H1 (cell line): ENCODE results near the gene CCDC183. TPM values are rescaled to one million over a fixed set of nuclear protein-coding genes. Genes with fewer than 3 reads are reported as not detected.

ENCODE experiments used
- CTCF ChIA-PET: fragments of 300-600 bp; sonication (Branson Sonifier 250); formaldehyde crosslinking; loops from one replicate; lab custom pipeline; 2021; ENCODE audit not compliant: partially characterized antibody; lab: Charles Lee
- POLR2A ChIA-PET: fragments of 300-600 bp; sonication (Branson Sonifier 250); formaldehyde crosslinking; loops from one replicate; lab custom pipeline; 2021; ENCODE audit warnings: inconsistent platforms; ENCODE audit not compliant: partially characterized antibody; lab: Charles Lee
- DNase-seq, 2 experiments: peaks; one replicate each; pipeline versions ENCODE4 v3.0.0 to v3.0.0-alpha.2; 2010 to 2022; ENCODE audit warnings: low spot score in 2 of 2, low read depth in 1 of 2, mixed read lengths in 1 of 2
- FAIRE-seq: peaks from 2 replicates; lab custom pipeline; 2011; peaks lifted over from hg19 to GRCh38; lab: Jason Lieb, UNC
- H2AFZ ChIP-seq: 2 replicates; pipeline ENCODE4 v1.8.1; 2012; ENCODE audit warnings: low read length, inconsistent platforms
- H2AK5ac ChIP-seq: 2 replicates; pipeline ENCODE4 v1.6.1; 2013; ENCODE audit warnings: low read depth, low read length
- H2BK120ac ChIP-seq: replicated peaks from 2 replicates; pipeline ENCODE3; 2013; ENCODE audit warnings: low read depth, low read length, inconsistent platforms
- H2BK12ac ChIP-seq: 2 replicates; pipeline ENCODE4 v1.6.1; 2013; ENCODE audit warnings: low read depth, low read length
- H2BK15ac ChIP-seq: 2 replicates; pipeline ENCODE4 v1.6.1; 2013; ENCODE audit warnings: low read length
- H2BK20ac ChIP-seq: 2 replicates; pipeline ENCODE4 v1.6.1; 2013; ENCODE audit warnings: low read length
- H2BK5ac ChIP-seq: 2 replicates; pipeline ENCODE4 v1.6.1; 2013; ENCODE audit warnings: low read depth, low read length
- H3K14ac ChIP-seq: 2 replicates; pipeline ENCODE4 v1.6.1; 2013; ENCODE audit warnings: inconsistent platforms; ENCODE audit not compliant: insufficient read length
- H3K18ac ChIP-seq: 2 replicates; pipeline ENCODE4 v1.6.1; 2013; ENCODE audit warnings: low read length; ENCODE audit errors: extremely low read depth
- H3K23ac ChIP-seq: 2 replicates; pipeline ENCODE4 v1.6.1; 2013; ENCODE audit warnings: inconsistent platforms; ENCODE audit not compliant: insufficient read length
- H3K23me2 ChIP-seq: 2 replicates; pipeline ENCODE4 v1.6.1; 2013; ENCODE audit warnings: low read depth, low read length
- H3K27ac ChIP-seq: 2 replicates; pipeline ENCODE4 v1.6.1; 2011; ENCODE audit warnings: low read depth, low read length, inconsistent platforms
- H3K27me3 ChIP-seq, 4 experiments: replicated peaks in 1 of 4; 1 replicate in 1 of 4; 2 replicates in 3 of 4; pipeline versions ENCODE4 v1.6.1 to v1.8.1; 2011 to 2013; ENCODE audit warnings: low read length in 3 of 4, mild to moderate bottlenecking in 3 of 4, inconsistent platforms in 2 of 4, mixed read lengths in 2 of 4, moderate library complexity in 1 of 4; ENCODE audit not compliant: control insufficient read depth in 3 of 4, insufficient read depth in 3 of 4; ENCODE audit errors: extremely low read depth in 1 of 4
- H3K36me3 ChIP-seq, 4 experiments: 2 replicates each; pipeline versions ENCODE4 v1.6.1 to v1.8.1; 2011 to 2013; ENCODE audit warnings: mild to moderate bottlenecking in 4 of 4, low read length in 3 of 4, moderate library complexity in 2 of 4, control low read depth in 1 of 4, inconsistent platforms in 1 of 4; ENCODE audit not compliant: insufficient read depth in 4 of 4, control insufficient read depth in 2 of 4
- H3K4ac ChIP-seq: replicated peaks from 2 replicates; pipeline ENCODE3; 2013; ENCODE audit warnings: low read length, low read depth, mixed read lengths, inconsistent platforms; ENCODE audit not compliant: insufficient read length
- H3K4me1 ChIP-seq, 4 experiments: replicated peaks in 1 of 4; 1 replicate in 1 of 4; 2 replicates in 3 of 4; pipeline versions ENCODE4 v1.6.1 to v1.8.1; 2011 to 2013; ENCODE audit warnings: low read length in 3 of 4, inconsistent platforms in 2 of 4, mixed read lengths in 1 of 4; ENCODE audit not compliant: insufficient read depth in 4 of 4, control insufficient read depth in 3 of 4
- H3K4me2 ChIP-seq, 2 experiments: 2 replicates each; pipeline versions ENCODE4 v1.6.1 to v1.8.1; 2011 to 2013; ENCODE audit warnings: low read depth in 2 of 2, low read length in 2 of 2, control low read depth in 1 of 2, inconsistent platforms in 1 of 2, mild to moderate bottlenecking in 1 of 2; ENCODE audit not compliant: insufficient read depth in 1 of 2
- H3K4me3 ChIP-seq, 4 experiments: fragments of 200-600, 300-600 bp in 1 of 4; sonication (generic), shearing (Covaris generic), sonication (Bioruptor Twin) in 1 of 4; 2 replicates each; pipeline versions ENCODE4 v1.5.1 to v1.8.1; 2011 to 2016; ENCODE audit warnings: low read length in 4 of 4, low read depth in 3 of 4, control low read depth in 2 of 4, inconsistent platforms in 2 of 4, mild to moderate bottlenecking in 2 of 4, mixed read lengths in 1 of 4, moderate library complexity in 1 of 4; ENCODE audit not compliant: insufficient read depth in 2 of 4; ENCODE audit errors: extremely low read depth in 1 of 4
- H3K56ac ChIP-seq: replicated peaks from 2 replicates; pipeline ENCODE3; 2013; ENCODE audit warnings: low read depth, mild to moderate bottlenecking, mixed read lengths, low read length, inconsistent platforms; ENCODE audit not compliant: insufficient read length
- H3K79me1 ChIP-seq: 2 replicates; pipeline ENCODE4 v1.6.1; 2013; ENCODE audit warnings: low read depth, low read length, control low read depth
- H3K79me2 ChIP-seq, 2 experiments: 2 replicates each; pipeline versions ENCODE4 v1.6.1 to v1.8.1; 2012 to 2013; ENCODE audit warnings: low read length in 2 of 2, mild to moderate bottlenecking in 2 of 2, inconsistent platforms in 1 of 2; ENCODE audit not compliant: insufficient read depth in 2 of 2, control insufficient read depth in 1 of 2
- H3K9ac ChIP-seq, 4 experiments: replicated peaks in 1 of 4; 1 replicate in 1 of 4; 2 replicates in 3 of 4; pipeline versions ENCODE4 v1.6.1 to v1.8.1; 2011 to 2013; ENCODE audit warnings: low read depth in 3 of 4, low read length in 3 of 4, control low read depth in 2 of 4, mild to moderate bottlenecking in 2 of 4, moderate library complexity in 2 of 4, inconsistent platforms in 1 of 4; ENCODE audit errors: extremely low read depth in 1 of 4
- H3K9me3 ChIP-seq, 2 experiments: 2 replicates each; pipeline versions ENCODE4 v1.6.1 to v1.8.1; 2012 to 2013; ENCODE audit warnings: mild to moderate bottlenecking in 2 of 2, moderate library complexity in 2 of 2, control low read depth in 1 of 2, inconsistent platforms in 1 of 2, low read depth in 1 of 2, low read length in 1 of 2, mixed read lengths in 1 of 2; ENCODE audit not compliant: insufficient read depth in 2 of 2
- H4K20me1 ChIP-seq, 2 experiments: replicated peaks in 1 of 2; 2 replicates each; pipeline versions ENCODE3 to v1.8.1; 2011 to 2013; ENCODE audit warnings: inconsistent platforms in 2 of 2, low read length in 2 of 2, mild to moderate bottlenecking in 1 of 2; ENCODE audit not compliant: insufficient read depth in 2 of 2, control insufficient read depth in 1 of 2
- H4K5ac ChIP-seq: 2 replicates; pipeline ENCODE4 v1.6.1; 2013; ENCODE audit warnings: low read length, low read depth, mixed read lengths, inconsistent platforms; ENCODE audit not compliant: insufficient read length
- H4K8ac ChIP-seq: 2 replicates; pipeline ENCODE4 v1.8.0; 2013; ENCODE audit warnings: mild to moderate bottlenecking, moderate library complexity, low read length, inconsistent platforms; ENCODE audit not compliant: insufficient read depth; ENCODE audit errors: extremely low read depth
- H4K91ac ChIP-seq: replicated peaks from 2 replicates; pipeline ENCODE3; 2013; ENCODE audit warnings: low read length, mixed read lengths, inconsistent platforms; ENCODE audit not compliant: insufficient read length
- CBX8 ChIP-seq: fragments of 300-800, 300-1000 bp; sonication (generic); IDR thresholded peaks from 2 replicates; pipeline ENCODE4 v1.7.1; 2016; ENCODE audit warnings: low read depth, low read length, borderline replicate concordance
- JUND ChIP-seq: IDR thresholded peaks from 2 replicates; pipeline ENCODE4 v1.6.1; 2011; ENCODE audit warnings: mild to moderate bottlenecking, improper control_type of control experiment, low read length
- POU5F1 ChIP-seq: IDR thresholded peaks from 2 replicates; pipeline ENCODE4 v1.6.1; 2011; ENCODE audit warnings: low read depth, mild to moderate bottlenecking, low read length, moderate library complexity
- SIX5 ChIP-seq: IDR thresholded peaks from 2 replicates; pipeline ENCODE4 v1.6.1; 2011; ENCODE audit warnings: mild to moderate bottlenecking, low read depth, low read length
- SP1 ChIP-seq: IDR thresholded peaks from 2 replicates; pipeline ENCODE4 v1.6.1; 2011; ENCODE audit warnings: low read depth, low read length
- SP4 ChIP-seq: IDR thresholded peaks from 2 replicates; pipeline ENCODE4 v1.6.1; 2012; ENCODE audit warnings: low read length, inconsistent platforms
- TCF12 ChIP-seq: IDR thresholded peaks from 2 replicates; pipeline ENCODE4 v1.6.1; 2011; ENCODE audit warnings: low read depth, mild to moderate bottlenecking, low read length
- YY1 ChIP-seq: IDR thresholded peaks from 2 replicates; pipeline ENCODE4 v1.6.1; 2011; ENCODE audit warnings: low read depth, mild to moderate bottlenecking, low read length
- WGBS, 2 experiments: shearing (Covaris generic) in 1 of 2; methylation state at CpG; one replicate each; pipeline versions ENCODE4 v1.1.6 to v1.1.7; 2013 to 2015; ENCODE audit warnings: low lambda C conversion rate in 2 of 2, mixed read lengths in 2 of 2, inconsistent platforms in 1 of 2, low coverage in 1 of 2, missing lambda C conversion rate in 1 of 2; ENCODE audit not compliant: insufficient replicate concordance in 2 of 2, insufficient coverage in 1 of 2, insufficient read length in 1 of 2; ENCODE audit errors: extremely low coverage in 1 of 2, missing lambda C conversion rate in 1 of 2; 5-methylcytosine and 5-hydroxymethylcytosine counted together
- polyA plus RNA-seq, 7 experiments: library from polyadenylated mRNA; depleted of rRNA in 3 of 7; stranded (reverse) in 5 of 7; unstranded in 2 of 7; fragments of >200 nt in 5 of 7; fragments of 200-250 nt in 2 of 7; gene quantifications; 1 replicate in 5 of 7; 2 replicates in 1 of 7; 4 replicates in 1 of 7; pipeline versions ENCODE4 v1.2.1 to v1.2.3, GENCODE V29; 2011 to 2013; ENCODE audit warnings: missing spikeins in 2 of 7, mixed read lengths in 2 of 7
- total RNA-seq: library from RNA; stranded (reverse); fragmentation: NEBNext Ultra II Directional; extraction: Animal tissue kit (Norgen Biotek cat#: 25700); gene quantifications from 2 replicates; pipeline ENCODE4 v1.2.1, GENCODE V29; 2021
- TF ChIP-seq, protein P1 (sequence below): IDR thresholded peaks from 2 replicates; pipeline ENCODE4 v1.6.1; 2011; ENCODE audit warnings: low read length, improper control_type of control experiment
- TF ChIP-seq, protein P2 (sequence below): IDR thresholded peaks from 2 replicates; pipeline ENCODE4 v1.6.1; 2012; ENCODE audit warnings: inconsistent platforms
- TF ChIP-seq, protein P3 (sequence below): IDR thresholded peaks from 2 replicates; pipeline ENCODE4 v1.6.1; 2012; ENCODE audit warnings: inconsistent platforms

Gene CCDC183
- total and polyA plus RNA-seq, 2 of the 8 experiments (the other 6 are each of a cell fraction or from before 2014, with no cell fraction given) = 0.51 to 1.6 TPM

DNA sequence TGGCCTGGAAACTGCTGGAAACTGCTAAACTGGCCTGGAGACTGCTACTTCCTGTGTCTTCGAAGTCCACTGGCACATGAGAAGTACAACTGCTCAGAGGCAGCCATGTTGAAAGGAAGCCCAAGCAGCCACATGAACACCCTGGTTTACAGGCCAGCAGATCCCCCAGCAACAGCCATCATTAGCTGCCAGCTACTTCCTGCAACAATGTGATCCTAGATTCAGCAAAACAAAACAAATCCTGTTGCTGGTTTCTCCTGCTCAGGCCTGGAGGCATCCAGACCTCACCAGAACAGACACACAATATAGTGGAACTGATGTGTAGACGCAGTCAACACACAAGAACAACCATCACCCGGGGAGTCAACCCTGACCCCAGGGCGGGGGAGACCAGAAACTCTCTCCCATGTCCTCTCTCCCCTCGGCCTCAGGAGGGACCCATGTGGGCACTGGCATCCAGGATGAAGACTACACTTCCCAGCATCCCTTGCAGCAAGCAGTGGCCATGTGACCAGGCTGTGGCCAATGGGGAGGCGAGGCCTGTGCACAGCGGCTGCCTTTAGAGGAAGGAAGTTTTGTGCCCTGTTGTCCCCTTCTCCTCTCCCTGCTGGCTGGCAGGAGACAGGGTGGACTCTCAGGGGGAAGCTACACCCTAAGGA is 22.6 kb upstream of the CCDC183 start:
- FAIRE-seq = peak; percentile 28
- TF ChIP-seq JUND (no peak), POU5F1 (no peak), SP4 (no peak), TCF12 (no peak), SP1 (peak; percentile 55; the same call in 1 of the 2 replicates), CBX8 (no peak), YY1 (peak; percentile 80; the same call in 1 of the 2 replicates), SIX5 (peak; percentile 74)
- TF ChIP-seq, protein P1, sequence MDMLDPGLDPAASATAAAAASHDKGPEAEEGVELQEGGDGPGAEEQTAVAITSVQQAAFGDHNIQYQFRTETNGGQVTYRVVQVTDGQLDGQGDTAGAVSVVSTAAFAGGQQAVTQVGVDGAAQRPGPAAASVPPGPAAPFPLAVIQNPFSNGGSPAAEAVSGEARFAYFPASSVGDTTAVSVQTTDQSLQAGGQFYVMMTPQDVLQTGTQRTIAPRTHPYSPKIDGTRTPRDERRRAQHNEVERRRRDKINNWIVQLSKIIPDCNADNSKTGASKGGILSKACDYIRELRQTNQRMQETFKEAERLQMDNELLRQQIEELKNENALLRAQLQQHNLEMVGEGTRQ = peak; percentile 96
- TF ChIP-seq, protein P2, sequence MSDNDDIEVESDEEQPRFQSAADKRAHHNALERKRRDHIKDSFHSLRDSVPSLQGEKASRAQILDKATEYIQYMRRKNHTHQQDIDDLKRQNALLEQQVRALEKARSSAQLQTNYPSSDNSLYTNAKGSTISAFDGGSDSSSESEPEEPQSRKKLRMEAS = peak; percentile 65
- TF ChIP-seq, protein P3, sequence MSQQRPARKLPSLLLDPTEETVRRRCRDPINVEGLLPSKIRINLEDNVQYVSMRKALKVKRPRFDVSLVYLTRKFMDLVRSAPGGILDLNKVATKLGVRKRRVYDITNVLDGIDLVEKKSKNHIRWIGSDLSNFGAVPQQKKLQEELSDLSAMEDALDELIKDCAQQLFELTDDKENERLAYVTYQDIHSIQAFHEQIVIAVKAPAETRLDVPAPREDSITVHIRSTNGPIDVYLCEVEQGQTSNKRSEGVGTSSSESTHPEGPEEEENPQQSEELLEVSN = peak; percentile 73; the same call in 1 of the 2 replicates

More for the DNA sequence above, 22.6 kb upstream of the CCDC183 start:
- Histone ChIP-seq H3K27ac (no peak overlapping the region), H3K9me3 (peaks cover 0 to 7% of the 10 kb centered on the region in 2 experiments), H3K4me3 (no peak overlapping the region), H3K18ac (no peak overlapping the region), H3K4me2 (no peak overlapping the region; a peak in 1 of 4 replicates), H4K8ac (no peak overlapping the region), H2BK20ac (no peak overlapping the region), H2BK120ac (no peak overlapping the region), H2BK5ac (no peak overlapping the region), H3K27me3 (peaks cover 0 to 4% (median 1%) of the 10 kb centered on the region in 4 experiments; a peak in 3 of 7 replicates), H3K14ac (no peak overlapping the region), H2AK5ac (no peak overlapping the region), H3K4me1 (no peaks in the 10 kb centered on the region), H3K9ac (no peak overlapping the region), H3K23ac (no peak overlapping the region), H4K5ac (no peak overlapping the region), H3K79me2 (no peaks in the 10 kb centered on the region), H2AFZ (peak overlapping the region; percentile 100), H3K36me3 (no peaks in the 10 kb centered on the region), H3K23me2 (no peaks in the 10 kb centered on the region), H3K79me1 (no peaks in the 10 kb centered on the region), H2BK12ac (no peak overlapping the region), H4K91ac (no peak overlapping the region), H3K4ac (no peak overlapping the region), H3K56ac (no peak overlapping the region), H2BK15ac (no peak overlapping the region), H4K20me1 (no peaks in the 10 kb centered on the region)
- CTCF ChIA-PET = interaction anchor here (1.4 to 9.6 kb wide), 4 partner anchors 12 to 32 kb away, joined by 4 to 42 read pairs (median 20); partner anchors contain the start of gene LCN8
- DNase-seq = peak in 1 of 2 experiments; percentile 81
- 76% methylated on average over 7 of the region's 7 CpGs; no CpG with 5 or more reads in 1 of the 2 experiments for WGBS, 2 experiments
- POLR2A ChIA-PET = interaction anchor here (2.4 kb wide), 1 partner anchor 10 kb away, joined by 5 read pairs; no protein-coding TSS in a partner anchor
